ENCODE results near the gene TEX35.

GRCh38 chr1:178506177-178506576 lies 6.7 kb upstream of the TEX35 start:
- TF ChIP-seq EZH2 (IDR thresholded peaks at IDR 0.05; ENCODE audit: low read depth) (no peak), CTCF (conservative IDR thresholded peaks at IDR 0.05) (no peak)
